HFF-Myc (cell line): ENCODE measurements around the gene CCDC188.

ENCODE experiments used
- DNase-seq: peaks from one replicate; pipeline ENCODE4 v3.0.0-alpha.2; 2011; ENCODE audit warnings: low read depth; ENCODE audit errors: extremely low read depth
- H3K4me3 ChIP-seq: replicated peaks from 2 replicates; pipeline ENCODE4 v1.5.1; 2011; ENCODE audit warnings: low read depth, mild to moderate bottlenecking, control low read depth, low read length
- TF ChIP-seq, protein P1 (sequence below): IDR thresholded peaks from 2 replicates; pipeline ENCODE4 v1.5.1; 2012; ENCODE audit warnings: mild to moderate bottlenecking, low read depth, low read length, control low read depth; ENCODE audit errors: missing control alignments

CCDC188 gene

DNA sequence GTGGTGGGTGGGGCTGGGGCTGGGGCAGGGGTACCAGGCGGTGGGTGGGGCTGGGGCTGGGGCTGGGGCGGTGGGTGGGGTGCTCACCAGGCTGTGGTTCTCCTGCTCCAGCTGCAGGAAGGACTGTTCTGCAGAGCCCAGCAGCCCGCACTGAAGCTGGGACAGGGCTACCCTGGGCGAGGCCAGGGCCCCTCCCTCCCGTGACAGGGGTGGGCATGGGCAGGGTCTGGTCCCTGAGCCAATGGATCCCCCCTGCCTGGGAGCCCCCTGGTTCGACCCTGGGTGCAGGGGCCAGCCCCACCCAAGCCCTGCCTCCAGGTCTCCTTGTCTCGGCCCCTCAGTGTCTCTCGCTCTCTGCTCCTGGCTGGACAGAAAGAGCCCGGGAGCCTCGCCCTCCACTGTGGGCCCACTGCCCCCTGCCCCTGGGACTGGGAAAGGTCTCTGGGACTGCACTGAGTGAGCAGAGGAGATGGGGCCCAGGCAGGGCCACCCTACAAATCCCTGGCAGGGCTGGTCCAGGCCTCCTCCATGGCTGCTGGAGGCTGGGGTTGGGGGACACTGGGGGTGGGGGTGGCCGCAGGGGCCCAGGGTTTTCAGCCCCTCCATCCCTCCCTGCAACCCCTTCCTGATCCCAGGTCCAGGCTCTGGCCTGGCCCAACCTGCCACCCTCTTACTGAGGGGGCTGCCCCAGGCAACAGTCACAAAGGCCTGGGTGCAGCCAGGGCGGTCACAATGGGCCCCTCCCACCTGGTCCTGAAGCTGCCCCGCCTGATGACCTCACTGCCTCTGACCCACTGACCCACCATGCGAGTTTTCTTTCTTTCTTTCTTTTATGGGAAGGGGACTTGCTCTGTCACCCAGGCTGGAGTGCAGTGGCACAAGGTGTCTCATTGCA is at the start of gene CCDC188:
Gene CCDC188, minus strand, starts transcription at position 675 of the 895 bp plus-strand sequence. Its CDS starts 69 bp downstream, at position 606.
- H3K4me3 ChIP-seq = no peak within 1 kb of the TSS
- TF ChIP-seq, protein P1, sequence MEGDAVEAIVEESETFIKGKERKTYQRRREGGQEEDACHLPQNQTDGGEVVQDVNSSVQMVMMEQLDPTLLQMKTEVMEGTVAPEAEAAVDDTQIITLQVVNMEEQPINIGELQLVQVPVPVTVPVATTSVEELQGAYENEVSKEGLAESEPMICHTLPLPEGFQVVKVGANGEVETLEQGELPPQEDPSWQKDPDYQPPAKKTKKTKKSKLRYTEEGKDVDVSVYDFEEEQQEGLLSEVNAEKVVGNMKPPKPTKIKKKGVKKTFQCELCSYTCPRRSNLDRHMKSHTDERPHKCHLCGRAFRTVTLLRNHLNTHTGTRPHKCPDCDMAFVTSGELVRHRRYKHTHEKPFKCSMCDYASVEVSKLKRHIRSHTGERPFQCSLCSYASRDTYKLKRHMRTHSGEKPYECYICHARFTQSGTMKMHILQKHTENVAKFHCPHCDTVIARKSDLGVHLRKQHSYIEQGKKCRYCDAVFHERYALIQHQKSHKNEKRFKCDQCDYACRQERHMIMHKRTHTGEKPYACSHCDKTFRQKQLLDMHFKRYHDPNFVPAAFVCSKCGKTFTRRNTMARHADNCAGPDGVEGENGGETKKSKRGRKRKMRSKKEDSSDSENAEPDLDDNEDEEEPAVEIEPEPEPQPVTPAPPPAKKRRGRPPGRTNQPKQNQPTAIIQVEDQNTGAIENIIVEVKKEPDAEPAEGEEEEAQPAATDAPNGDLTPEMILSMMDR = no peak
- DNase-seq = no peak

DNA sequence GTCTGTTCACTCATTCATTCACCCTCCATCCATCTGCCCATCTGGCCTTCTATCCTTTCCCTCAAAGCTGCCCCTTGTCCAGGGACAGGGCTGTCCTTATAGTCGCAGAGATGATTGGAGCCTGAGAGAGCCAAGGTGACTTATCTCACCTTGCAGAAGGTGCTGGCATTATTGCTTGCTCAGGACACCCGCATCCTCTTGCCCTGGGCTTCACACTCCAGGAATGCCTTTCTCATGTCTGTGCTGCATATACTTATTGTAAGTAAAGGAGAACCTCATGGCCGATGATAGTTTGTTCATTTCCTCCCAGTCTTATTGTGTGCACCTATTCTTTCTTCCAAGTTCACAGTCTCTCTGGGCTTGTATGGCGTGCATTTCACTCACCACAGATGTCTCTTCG is 49.1 kb upstream of the CCDC188 start:
- no peak overlapping the region for H3K4me3 ChIP-seq
- no peak for DNase-seq
- TF ChIP-seq, protein P1 = no peak

DNA sequence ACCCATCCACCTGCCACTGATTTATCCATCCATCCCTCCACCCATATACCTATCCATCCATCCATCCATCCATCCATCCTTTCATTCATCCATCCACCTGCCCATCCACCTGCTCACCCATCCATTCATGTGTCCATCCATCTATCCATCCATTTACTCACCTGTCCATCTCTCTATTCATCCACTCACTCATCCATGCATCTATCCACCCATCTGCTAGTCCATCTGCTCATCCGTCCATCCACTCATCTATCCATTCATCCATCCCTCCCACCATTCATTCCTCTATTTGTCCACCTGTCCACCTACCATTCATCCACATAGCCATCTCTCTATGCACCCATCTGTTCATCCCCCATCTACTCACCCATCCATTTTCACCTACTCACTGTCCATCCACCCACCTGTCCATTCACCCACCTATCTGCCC is 48.6 kb upstream of the CCDC188 start:
- no peak for DNase-seq
- TF ChIP-seq, protein P1 = no peak
- H3K4me3 ChIP-seq = no peak overlapping the region

DNA sequence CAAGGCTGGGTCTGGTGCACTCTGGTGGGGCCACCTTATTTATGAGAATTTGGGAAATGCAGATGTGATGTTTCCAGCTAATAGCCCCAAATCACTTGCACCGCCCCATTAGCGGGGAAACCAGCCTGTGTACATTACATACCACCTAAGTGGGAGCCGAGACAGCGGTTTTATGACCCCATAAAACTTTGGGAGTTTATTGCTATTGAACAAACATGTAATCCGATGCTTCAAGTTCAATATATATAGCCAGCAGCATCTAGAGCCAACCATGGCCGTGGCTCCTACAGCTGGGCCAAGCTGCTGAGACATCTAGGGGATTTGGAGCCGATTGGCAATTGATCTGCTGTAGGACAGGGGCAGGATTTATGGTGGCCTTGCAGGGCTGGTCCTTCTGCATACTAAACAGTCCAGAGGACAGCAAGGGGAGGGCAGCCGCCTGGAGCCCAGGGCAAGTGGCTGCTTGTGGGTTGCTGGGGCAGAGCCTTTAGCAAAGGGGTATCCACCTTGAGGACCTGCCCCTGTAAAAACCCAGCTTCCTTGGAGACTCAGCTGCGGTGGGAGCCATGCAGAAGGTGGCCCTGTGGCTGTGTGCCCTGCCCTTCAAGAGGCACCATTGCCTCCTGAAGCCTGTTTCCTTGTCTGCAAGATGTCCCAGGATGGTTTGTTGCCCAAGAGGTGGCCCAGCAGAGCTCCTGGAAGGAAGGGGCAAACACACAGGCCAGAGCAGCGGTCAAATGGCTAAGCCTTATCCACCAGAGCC is 47.9 kb upstream of the CCDC188 start:
- no peak for DNase-seq
- TF ChIP-seq, protein P1 = no peak
- no peak overlapping the region for H3K4me3 ChIP-seq

DNA sequence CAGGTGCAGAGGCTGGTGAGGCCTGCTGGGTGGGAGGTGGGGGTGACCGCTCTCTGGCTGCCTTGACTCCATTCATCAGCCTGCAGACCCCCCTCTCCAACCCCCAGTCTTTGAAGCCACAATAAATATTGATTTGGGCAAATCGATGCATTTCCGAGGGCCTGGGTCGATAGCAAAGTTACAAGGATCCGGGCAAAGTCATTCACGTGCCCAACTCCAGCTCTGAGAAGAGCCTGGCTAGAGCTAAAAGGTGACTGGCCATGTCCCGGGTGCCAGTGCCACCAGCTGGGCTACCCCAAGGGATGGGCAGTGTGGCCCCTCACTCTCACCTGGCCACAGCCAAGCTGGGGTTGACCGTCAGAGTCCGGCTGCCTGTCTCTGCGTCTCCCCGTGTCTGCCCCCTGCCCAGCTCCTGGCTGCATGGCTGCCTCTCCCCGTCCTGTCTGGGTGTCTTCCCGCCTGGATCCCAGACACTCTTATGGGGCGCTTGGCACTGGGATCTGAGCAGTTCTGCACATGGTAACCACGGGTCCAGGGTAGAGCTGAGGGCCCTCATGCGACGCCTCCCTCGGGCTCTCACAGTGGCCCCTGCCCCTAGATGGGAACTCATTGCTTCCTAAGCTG is 46.7 kb upstream of the CCDC188 start:
- TF ChIP-seq, protein P1 = no peak
- no peak for DNase-seq

DNA sequence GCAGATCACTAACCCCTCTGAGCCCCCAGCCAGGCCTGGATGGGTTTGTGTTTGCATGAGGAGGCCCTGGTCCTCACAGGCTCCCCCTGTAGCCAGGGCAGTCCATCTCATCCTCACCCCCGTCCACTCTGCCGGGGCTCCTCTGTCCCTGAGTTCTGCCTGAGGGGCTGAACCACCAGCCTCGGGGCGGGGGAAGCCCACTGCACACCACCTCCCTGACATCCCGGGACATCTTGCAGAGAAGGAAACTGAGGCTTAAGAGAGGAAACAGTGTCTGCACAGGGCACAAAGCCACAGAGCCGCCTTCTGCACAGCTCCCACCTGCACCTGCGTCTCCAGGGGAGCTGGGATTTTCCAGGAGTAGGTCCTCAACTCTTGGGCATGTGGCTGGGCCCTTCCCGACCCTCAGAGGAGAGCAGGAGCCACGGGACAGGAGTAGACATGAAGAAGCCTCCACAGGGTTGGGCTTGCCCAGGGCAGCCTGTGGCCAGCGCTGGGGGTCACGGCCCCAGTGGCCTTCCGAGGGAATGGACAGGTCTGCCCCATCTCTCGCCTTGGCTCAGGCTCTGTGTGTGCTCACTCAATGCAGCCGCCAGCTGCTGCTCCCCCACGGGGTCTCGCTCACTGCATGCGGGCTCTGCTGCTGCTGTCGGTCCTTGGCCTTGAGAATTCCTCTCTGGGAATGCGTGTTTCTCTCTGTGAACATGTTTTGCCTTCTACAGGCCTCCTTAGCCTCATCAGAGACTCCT is 45.4 kb upstream of the CCDC188 start:
- DNase-seq = no peak
- TF ChIP-seq, protein P1 = no peak
- H3K4me3 ChIP-seq = no peak overlapping the region

More for the DNA sequence above, 46.7 kb upstream of the CCDC188 start:
- H3K4me3 ChIP-seq = no peak overlapping the region
